DMS79 treated with DMSO at 0.1 percent for 48 hours (cell line): Measurements from ENCODE around the gene GNPTG.
A peak's percentile ranks its signal among the peaks of the same experiment; 100 is the strongest.

Source experiments
- DNase-seq: peaks from one replicate; lab custom pipeline; 2025; lab: John Stamatoyannopoulos, UW

Gene GNPTG

DNA sequence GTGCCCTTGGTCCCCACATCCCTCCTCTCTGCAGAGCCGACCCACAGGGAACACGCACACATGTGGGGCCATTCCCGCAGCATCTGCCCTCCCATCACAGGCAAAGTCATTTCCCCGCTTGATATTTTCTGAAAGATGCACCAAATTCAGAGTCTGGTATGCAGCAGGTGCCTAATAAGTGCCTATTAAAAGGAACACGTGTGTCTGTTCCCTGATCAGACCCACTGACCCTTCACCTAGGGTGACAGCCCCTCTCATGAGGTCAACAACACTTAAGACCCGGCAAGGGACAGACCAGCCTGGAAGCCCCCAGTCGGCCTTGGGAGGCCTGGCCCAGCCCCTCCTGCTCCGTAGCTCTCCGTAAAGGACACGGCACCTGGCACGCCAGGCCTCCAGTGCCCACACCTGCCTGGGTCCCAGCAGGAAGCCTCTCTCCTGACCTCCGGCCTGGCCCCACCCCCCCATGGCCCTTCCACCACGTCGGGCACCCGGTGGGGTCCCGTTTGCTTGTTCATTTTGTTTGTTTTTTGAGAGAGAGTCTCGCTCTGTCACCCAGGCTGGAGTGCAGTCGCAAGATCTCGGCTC lies 42.7 kb downstream of the GNPTG start:
- no peak for DNase-seq

DNA sequence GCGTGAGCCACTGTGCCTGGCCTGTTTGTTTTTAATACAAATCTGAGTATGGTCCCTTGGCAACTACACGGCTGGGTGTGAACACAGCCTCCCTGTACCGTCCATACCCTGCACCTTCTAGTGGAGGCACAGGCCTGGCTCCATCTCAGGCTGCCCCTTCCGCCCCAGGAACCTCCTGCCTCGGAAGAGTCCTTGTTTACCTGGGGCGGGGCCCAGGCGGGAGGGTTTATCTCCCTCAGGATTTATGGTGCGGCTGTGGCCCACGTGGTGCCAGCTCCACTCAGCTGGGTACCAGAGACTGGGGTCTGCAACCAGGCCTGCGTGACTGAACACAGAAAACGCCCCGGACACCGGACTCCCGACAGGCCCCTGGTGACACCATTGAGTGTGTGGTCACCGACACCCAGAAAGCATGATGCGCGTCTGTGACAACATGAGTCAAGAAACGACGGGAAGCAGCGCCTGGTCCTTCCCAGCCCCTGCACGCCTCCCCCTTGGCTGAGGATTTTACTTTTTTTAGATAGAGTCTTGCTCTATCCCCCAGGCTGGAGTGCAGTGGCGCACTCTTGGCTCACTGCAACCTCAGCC lies 43.8 kb downstream of the GNPTG start:
- no peak for DNase-seq

DNA sequence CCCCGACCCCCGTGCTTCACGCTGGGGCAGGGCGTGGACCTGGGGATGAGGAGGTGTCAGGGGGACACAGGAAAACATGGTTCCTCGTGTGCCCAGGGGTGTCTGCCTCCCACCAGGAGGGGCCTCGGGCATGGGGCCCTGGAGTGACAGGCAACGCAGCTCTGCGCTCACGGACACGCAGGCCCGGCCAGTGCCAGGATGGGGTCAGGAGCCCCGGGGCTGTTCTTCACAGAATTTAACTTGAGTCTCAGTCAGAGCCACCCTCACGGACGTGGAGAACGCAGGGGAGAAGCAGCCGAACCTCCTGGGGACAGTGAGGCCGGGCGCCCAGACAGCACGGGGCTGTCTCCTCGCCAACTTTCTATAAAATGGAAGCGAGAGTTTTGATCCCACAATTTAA lies 46.0 kb downstream of the GNPTG start:
- no peak for DNase-seq

DNA sequence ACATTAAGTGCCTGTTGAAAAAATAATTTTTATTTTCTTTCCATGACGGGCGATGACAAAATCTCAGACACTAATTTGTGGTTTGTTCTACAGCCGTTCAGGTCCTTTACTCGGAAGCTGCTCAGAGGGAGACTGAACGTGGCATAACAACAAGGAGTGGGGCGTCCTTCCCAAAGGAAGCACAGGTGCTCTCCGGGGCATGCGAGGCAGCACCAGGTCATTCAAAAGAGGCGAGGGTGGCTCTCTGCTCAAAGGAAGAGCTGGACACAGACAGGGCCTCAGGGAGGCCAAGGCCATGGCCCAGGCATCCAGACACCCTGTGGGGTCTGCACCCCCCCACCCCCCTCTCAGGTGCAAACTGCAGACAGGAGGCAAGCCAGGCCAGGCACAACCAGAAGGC lies 46.6 kb downstream of the GNPTG start:
- no peak for DNase-seq

DNA sequence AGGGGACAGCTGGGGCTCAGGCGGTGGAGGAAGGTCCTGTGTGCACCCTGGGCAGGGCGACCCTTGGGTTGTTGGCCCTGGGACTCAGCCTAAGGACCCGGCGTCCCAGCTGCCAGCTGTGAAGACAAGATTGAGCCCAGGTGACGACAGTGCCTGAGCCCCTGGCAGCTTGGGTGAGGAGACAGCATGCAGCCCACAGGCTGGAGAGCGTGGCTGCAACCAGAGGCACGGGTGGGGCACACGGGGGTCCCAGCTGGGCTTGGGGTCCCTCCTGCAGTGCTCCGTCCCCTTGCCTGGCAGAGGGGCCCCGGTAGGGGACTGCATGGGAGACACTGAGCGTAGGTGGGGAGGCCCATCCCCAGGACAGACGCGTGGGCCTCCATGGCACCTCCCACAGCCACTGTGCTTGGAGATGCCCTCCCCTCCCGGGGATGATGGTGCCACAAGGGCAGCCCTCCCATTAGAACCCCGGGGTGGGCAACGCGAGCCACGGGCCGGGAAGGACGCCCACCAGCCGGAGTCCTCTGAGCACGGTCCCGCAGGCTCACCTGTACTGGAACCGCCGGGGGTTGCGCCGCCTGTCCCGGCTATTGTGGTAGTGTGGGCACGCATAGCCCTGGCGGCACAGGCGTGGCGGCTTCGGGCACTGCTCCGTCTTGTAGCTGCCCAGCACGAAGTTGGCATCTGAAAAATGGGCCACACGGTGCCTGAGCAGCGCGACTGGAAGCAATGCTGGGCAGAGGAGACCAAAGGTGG lies 47.3 kb downstream of the GNPTG start:
- DNase-seq: no peak

DNA sequence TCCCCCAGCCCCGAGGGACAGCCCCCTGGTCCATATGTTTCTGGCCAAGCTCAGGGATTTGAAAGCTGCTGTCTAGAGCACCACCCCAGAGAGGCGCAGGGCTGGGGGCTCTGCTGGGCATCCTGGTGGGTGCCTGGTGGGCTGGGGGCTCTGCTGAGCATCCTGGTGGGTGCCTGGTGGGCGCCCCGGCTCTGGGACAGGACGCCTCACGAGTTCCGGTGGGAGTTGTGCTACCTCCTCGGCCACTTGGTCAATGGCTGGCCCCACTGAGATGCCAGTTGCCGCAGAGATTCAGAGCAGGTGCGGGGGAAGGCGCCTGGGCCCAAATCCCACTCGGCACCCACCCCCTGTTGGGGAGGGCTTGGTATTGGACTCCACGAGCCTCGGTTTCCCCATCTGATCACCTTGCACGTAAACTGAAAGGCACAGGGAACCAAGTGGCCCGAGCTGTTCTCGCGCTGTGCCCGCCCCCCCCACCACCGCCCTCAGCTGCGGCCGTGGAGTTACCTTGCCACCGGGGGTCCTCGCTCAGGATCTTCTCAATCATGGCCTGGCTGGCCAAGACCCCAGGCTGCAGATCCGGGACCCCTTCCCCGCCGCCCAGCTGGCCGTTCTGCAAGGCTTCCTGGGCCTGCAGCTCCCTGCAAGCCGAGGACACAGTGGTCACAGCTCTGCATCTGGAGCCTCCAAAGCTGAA lies 49.5 kb downstream of the GNPTG start:
- no peak for DNase-seq

DNA sequence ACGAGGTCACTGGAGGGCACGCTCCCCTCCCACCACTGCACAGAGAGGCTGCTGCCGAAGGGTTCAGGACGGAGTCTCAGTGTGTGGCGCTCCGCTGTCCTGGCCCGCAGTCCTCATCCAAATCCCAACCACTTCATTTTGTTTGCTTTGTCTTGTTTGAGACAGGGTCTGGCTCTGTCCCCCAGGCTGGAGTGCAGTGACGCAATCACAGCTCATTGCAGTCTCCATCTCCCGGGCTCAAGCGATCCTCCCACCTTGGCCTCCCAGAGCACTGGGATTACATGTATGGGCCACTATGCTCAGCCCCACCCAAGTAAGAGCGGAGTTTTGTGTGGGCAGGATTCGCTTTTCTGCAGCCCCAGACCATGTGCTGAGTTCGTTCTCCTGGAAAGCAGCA lies 50.0 kb downstream of the GNPTG start:
- no peak for DNase-seq

DNA sequence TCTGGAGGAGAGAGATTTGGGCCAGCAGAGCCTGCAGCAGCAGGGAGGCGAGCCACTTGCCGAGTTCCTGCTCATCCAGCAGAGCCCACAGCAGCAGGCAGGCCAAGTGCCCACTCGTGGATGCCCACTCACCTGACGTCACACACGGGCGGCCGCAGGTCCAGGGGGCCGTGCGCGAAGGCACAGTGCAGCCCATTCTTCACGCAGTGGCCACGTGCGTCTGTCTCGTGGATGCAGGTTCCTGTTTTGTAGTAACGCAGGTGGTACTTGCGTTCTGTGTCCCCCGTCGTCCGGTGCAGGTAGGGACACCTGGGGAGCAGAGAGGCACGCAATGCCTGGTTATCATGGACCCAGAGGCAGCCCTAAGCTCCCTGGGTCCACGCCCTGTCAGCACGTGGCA lies 51.3 kb downstream of the GNPTG start:
- no peak for DNase-seq

DNA sequence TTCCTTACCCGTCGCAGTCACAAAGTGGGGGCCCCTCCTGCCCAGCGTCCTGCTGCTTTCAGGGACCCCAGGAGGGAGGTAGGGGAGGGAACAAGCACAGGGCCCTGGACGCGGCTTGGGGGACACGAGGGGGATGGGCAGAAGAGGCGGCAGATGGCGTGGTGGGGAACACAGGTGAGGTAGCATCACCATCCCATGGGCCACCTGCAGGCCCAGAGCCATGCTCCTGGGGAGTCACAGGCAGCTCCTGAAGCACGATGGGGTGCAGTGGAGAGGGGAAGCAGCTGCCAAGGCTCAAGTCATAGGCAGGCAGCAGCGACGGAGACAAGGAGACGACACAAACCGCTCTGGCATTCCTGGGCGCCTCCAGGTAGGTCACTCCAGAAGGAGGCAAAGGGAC lies 52.0 kb downstream of the GNPTG start:
- no peak for DNase-seq

DNA sequence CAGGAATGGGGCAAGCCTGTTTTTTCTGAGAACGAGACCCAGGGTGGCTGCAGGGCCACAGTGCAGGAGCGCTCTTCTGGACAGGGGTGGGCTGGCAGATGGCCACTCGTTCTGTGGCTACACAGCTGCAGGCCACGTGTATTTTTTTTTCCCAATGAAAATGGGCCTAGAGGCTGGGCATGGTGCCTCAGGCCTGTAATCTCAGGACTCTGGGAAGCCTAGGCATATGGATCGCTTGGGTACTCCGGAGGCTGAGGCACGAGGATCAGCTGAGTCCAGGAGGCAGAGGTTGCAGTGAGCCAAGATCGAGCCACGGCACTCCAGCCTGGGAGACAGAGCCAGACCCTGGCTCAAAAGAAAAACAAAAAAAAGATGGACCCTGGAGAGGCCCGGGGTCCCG lies 56.0 kb downstream of the GNPTG start:
- no peak for DNase-seq

DNA sequence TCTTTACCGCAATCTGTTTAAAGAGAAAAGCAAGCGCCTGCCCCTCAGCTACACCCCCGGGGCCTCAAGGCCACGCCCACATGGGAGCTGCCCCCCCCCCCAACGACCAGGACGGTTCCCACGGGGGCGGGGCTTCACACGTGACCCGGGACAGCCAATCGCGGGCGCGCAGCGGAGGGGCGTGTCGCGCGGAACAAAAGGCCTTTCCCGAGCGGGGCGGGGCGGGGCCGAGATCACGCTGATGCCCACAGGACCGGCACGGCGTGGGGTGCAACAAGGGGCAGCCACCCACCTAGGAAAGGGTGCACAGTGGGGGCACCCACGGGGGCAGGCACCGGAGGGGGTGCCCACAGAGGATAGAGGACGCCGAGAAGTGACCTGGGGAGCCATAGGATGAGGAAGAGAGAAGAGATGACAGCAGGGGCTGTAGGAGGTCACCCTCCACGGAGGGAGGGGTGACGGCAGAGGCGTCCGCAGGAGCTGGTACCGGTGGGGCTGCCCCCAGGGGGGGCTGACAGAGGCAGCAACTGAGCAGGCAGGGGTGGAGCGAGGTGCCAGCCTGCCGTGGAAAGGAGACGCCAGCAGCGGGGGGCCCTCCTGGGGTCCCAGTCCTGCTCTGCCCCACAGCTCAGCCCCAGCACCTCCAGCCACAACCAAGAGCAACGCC lies 56.6 kb downstream of the GNPTG start:
- DNase-seq: peak; percentile 67

DNA sequence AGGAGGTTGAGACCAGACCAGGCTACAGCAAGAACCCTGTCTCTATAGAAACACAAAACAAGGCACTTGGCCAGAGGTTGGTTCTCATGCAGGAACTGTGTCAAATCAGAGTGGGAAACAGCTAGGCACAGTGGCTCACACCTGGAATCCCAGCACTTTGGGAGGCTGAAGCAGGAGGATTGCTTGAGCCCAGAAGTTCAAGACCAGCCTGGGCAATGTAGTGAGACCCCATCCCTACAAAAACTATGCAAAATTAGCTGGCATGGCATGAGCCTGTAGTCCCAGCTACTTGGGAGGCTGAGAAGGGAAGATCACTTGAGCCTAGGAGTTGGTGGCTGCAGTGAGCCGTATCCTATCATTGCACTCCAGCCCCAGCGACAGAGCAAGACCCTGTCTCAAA lies 61.1 kb downstream of the GNPTG start:
- DNase-seq: no peak
